C4-2B (cell line): ENCODE results near the gene RYR3.

Experiments
- H3K27ac ChIP-seq: fragments of 450-650 bp; 2 replicates; pipeline ENCODE4 v1.5.1; 2017
- CTCF ChIP-seq: fragments of 450-650 bp; conservative IDR thresholded peaks from 2 replicates; pipeline ENCODE4 v1.5.1; 2017; ENCODE audit warnings: mild to moderate bottlenecking
- ZFX ChIP-seq: fragments of 450-650 bp; IDR thresholded peaks from 2 replicates; pipeline ENCODE4 v1.6.1; 2017

The RYR3 gene

GRCh38 chr15:33343275-33343674 lies 32.5 kb downstream of the RYR3 start:
- TF ChIP-seq CTCF (no peak), ZFX (no peak)

GRCh38 chr15:33344111-33344510 lies 33.3 kb downstream of the RYR3 start:
- TF ChIP-seq CTCF, result no peak
- no peak for TF ChIP-seq ZFX
- H3K27ac ChIP-seq, result no peak overlapping the region

More at GRCh38 chr15:33343275-33343674, 32.5 kb downstream of the RYR3 start:
- H3K27ac ChIP-seq, result no peak overlapping the region

- H3K27ac ChIP-seq, result no peak overlapping the region
- TF ChIP-seq ZFX, result no peak
- TF ChIP-seq CTCF, result no peak
Observed at GRCh38 chr15:33344530-33344929, 33.8 kb downstream of the RYR3 start.

GRCh38 chr15:33354411-33354810 lies 43.6 kb downstream of the RYR3 start:
- TF ChIP-seq CTCF (no peak), ZFX (no peak)
- no peak overlapping the region for H3K27ac ChIP-seq

- TF ChIP-seq ZFX (no peak), CTCF (no peak)
- H3K27ac ChIP-seq, result no peak overlapping the region
Observed at GRCh38 chr15:33357845-33358244, 47.1 kb downstream of the RYR3 start.

GRCh38 chr15:33358306-33358705 lies 47.5 kb downstream of the RYR3 start:
- TF ChIP-seq CTCF (no peak), ZFX (no peak)
- no peak overlapping the region for H3K27ac ChIP-seq

- no peak overlapping the region for H3K27ac ChIP-seq
- no peak for TF ChIP-seq CTCF
- TF ChIP-seq ZFX, result no peak
Observed at GRCh38 chr15:33360886-33361285, 50.1 kb downstream of the RYR3 start.
